Ascending aorta (tissue), 2 donors: ENCODE data around the gene FGD4. TPM values are rescaled to one million over a fixed set of nuclear protein-coding genes. Genes with fewer than 3 reads are reported as not detected.

Source experiments
- DNase-seq, 2 donors: peaks; one replicate each; pipeline ENCODE4 v3.0.0-alpha.2; 2019; ENCODE audit warnings: low spot score in 2 of 2
- H3K27ac ChIP-seq, 2 donors: fragments of 200-600 bp; sonication (generic); one replicate each; pipeline ENCODE4 v1.5.1; 2016 to 2017; ENCODE audit warnings: mild to moderate bottlenecking in 1 of 2
- H3K27me3 ChIP-seq: fragments of 200-600 bp; sonication (generic); one replicate; pipeline ENCODE4 v1.5.1; 2017
- H3K36me3 ChIP-seq, 2 donors: fragments of 200-600 bp; sonication (generic); one replicate each; pipeline ENCODE4 v1.5.1; 2016
- H3K4me1 ChIP-seq, 2 donors: fragments of 200-600 bp; sonication (generic); one replicate each; pipeline ENCODE4 v1.5.1; 2016 to 2017; ENCODE audit warnings: mild to moderate bottlenecking in 1 of 2
- H3K4me3 ChIP-seq, 2 donors: fragments of 200-600 bp; sonication (generic); one replicate each; pipeline ENCODE4 v1.5.1; 2016 to 2017; ENCODE audit warnings: mild to moderate bottlenecking in 1 of 2
- H3K9me3 ChIP-seq, 2 donors: fragments of 200-600 bp; sonication (generic); one replicate each; pipeline ENCODE4 v1.5.1; 2016
- intact Hi-C: fragments of 100-400 bp; cut with DNase I; formaldehyde crosslinking; loops from one replicate; pipeline ENCODE4 v1.15.1; 2023
- total RNA-seq: library from RNA; depleted of rRNA; stranded (reverse); fragments of >200 nt; gene quantifications from one replicate; pipeline ENCODE4 v1.1.0, GENCODE V29; 2016
- TF ChIP-seq, protein P1 (sequence below), 3 experiments: fragments of 200-600 bp in 2 of 3; fragments of 450-650 bp in 1 of 3; sonication (generic) in 2 of 3; IDR thresholded peaks; one replicate each; pipeline ENCODE4 v1.5.1; 2016 to 2019; ENCODE audit warnings: antibody characterized with exemption in 3 of 3, mild to moderate bottlenecking in 1 of 3, moderate library complexity in 1 of 3

The FGD4 gene
- total RNA-seq, 1 donor from 2014 or later: 47.5 TPM

DNA sequence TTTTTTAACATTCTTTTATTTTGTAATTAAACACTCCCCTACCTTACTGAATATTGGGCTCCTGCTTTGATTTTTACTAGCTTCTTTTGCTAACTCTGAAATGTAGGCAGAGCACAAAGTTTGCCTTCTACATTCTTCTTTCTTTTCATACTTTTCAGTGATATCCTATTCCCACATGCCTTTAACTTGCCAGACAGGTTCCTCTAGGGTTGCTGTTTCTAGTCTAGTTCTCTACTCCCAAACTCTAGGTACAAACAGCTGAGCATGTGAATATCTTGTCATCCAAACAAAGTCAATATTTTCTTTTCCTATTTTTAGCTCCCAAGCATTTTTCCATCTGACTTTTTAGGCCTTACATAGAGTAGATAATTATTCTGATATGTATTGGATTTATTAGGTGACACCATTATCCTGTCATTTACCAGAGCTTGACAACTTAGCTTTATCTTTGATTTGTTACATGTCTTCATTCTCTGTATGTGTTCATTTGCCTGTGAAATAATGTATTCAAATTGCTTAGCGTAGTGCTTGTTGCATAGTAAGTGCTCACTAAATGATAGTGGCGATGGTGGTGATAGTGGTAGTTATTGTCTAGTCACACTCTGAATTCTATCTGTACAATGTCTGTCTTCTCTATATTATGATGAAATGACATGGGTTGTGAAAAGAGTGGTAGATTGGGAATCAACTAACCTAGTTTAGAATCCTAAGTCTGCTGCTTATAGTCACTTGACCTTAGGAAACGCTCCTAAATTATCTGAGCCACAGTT, 206.2 kb downstream of the FGD4 start:
- no peak overlapping the region for H3K27ac ChIP-seq

DNA sequence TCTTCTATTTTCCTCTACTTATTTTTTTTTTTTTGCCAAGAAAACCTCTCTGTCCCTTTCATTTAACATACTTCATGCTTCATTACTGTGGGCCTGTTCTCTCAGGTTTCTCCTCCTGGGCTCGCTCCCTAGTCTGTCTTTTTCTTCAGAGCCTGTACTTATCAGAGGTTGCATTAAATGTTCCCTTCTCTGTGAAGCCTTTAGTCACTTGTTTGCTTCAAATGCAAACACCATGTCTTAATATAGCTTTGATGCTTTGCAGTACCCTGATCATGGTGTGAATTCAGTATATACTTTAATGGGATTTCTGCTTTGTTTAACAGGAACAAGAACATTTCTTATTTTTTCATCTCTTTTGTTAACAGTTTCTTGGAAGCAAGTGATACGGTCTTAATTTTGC, 207.1 kb downstream of the FGD4 start:
- TF ChIP-seq, protein P1, sequence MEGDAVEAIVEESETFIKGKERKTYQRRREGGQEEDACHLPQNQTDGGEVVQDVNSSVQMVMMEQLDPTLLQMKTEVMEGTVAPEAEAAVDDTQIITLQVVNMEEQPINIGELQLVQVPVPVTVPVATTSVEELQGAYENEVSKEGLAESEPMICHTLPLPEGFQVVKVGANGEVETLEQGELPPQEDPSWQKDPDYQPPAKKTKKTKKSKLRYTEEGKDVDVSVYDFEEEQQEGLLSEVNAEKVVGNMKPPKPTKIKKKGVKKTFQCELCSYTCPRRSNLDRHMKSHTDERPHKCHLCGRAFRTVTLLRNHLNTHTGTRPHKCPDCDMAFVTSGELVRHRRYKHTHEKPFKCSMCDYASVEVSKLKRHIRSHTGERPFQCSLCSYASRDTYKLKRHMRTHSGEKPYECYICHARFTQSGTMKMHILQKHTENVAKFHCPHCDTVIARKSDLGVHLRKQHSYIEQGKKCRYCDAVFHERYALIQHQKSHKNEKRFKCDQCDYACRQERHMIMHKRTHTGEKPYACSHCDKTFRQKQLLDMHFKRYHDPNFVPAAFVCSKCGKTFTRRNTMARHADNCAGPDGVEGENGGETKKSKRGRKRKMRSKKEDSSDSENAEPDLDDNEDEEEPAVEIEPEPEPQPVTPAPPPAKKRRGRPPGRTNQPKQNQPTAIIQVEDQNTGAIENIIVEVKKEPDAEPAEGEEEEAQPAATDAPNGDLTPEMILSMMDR (IDR thresholded peaks at IDR 0.05): no peak
- no peak overlapping the region for H3K4me3 ChIP-seq
- no peaks in the 10 kb centered on the region for H3K27me3 ChIP-seq
- DNase-seq: no peak
- intact Hi-C loops: no loop called here
- no peaks in the 10 kb centered on the region for H3K4me1 ChIP-seq
- peaks cover 14 to 70% of the 10 kb centered on the region in 2 donors for H3K36me3 ChIP-seq
- no peak overlapping the region for H3K27ac ChIP-seq
- H3K9me3 ChIP-seq: no peaks in the 10 kb centered on the region

More for the DNA sequence above, 206.2 kb downstream of the FGD4 start:
- intact Hi-C loops: no loop called here
- TF ChIP-seq, protein P1 (IDR thresholded peaks at IDR 0.05): no peak
- Histone ChIP-seq H3K4me1 (no peaks in the 10 kb centered on the region), H3K36me3 (peaks cover 13 to 70% of the 10 kb centered on the region in 2 donors), H3K4me3 (no peak overlapping the region), H3K9me3 (no peaks in the 10 kb centered on the region), H3K27me3 (no peaks in the 10 kb centered on the region)
- no peak for DNase-seq

DNA sequence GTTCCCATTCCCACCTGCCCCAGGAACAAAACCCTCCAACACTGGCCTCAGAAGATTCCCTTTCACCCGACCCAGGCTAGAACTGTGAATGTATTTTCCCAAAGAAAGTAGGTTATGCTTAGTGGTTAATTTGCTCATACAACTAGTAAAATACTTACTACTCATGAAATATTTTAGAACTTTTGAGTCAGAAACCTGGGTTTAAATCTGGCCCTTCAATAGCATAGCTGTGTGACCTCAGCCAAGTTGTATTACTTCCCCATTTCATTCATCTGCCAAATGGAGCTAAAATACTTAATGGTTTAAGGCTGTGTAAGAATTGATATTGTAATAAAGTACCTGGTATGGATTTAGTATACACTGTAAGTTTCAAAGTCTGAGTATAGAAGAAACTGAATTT, 210.6 kb downstream of the FGD4 start:
- H3K36me3 ChIP-seq: peaks cover 18 to 85% of the 10 kb centered on the region in 2 donors
- no peak overlapping the region for H3K4me3 ChIP-seq
- H3K27ac ChIP-seq: no peak overlapping the region
- no peak for DNase-seq
- TF ChIP-seq, protein P1 (IDR thresholded peaks at IDR 0.05): no peak
- no peaks in the 10 kb centered on the region for H3K9me3 ChIP-seq
- no peaks in the 10 kb centered on the region for H3K4me1 ChIP-seq
- no peaks in the 10 kb centered on the region for H3K27me3 ChIP-seq
- intact Hi-C loops: no loop called here

DNA sequence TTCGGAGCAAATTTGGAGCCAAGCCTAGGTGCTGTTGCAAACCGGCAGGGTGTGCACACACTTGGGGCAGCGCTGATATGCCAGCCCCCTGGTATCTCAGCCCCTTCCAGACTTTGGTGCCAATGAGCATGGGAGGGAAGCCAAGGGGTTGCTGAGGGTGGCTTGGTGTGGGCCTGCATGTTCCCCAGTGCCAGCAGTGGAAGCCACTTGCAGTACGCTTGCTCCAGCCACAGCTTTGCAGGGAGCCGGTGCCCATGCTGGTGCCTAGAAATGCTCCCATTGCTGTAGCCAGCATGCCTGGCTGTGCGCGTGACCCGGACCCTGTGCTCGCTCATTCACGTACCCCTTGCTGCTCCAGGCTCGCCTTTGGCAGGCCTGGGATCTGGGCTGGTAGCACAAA, 212.6 kb downstream of the FGD4 start:
- intact Hi-C loops: no loop called here
- H3K27ac ChIP-seq: no peak overlapping the region
- H3K27me3 ChIP-seq: no peaks in the 10 kb centered on the region

DNA sequence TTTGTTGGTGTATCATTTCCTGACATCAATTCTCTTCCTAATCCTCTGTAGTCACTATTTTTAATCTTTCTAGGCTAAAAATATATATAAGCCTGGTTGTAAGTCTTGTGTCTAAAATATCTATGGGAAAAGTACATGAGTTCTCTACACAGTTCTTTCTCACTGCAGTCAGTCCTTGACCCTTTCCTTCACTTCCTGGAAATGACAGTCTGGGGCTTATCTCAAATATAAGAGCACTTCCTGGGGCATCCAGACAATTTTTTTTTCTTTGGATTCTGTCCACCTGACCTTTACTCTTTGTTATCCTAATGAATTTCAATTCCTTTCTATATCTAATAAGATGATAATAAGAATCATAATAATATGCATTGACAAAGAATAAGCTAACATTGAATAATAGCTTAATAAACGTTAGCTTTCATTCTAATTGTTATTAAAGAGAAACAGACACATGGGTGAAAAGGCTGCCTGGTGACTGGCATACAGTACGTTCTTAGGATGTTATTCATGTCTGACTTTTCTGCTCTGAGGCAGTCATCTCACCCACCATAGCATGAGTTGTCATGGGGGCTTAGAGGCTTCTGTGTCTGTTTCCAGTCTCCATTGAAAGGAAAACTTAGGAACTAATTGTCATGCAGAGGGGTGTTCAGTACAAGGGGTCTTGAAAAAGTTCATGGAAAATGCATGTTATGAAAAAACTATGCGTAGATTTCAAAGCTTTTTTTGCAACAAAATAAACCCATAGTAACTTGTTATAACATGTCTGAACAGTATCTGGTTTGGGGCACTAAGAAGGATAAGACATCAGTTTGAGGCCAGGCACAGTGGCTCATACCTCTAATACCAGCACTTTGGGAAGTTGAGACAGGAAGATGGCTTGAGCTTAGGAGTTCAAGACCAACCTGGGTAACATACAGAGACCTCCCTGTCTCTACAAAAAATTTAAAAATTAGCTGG, 213.6 kb downstream of the FGD4 start:
- H3K4me3 ChIP-seq: no peak overlapping the region
- H3K4me1 ChIP-seq: no peaks in the 10 kb centered on the region
- intact Hi-C loops: no loop called here
- H3K9me3 ChIP-seq: no peaks in the 10 kb centered on the region
- no peak for DNase-seq
- H3K27me3 ChIP-seq: no peaks in the 10 kb centered on the region
- peaks cover 33 to 78% of the 10 kb centered on the region in 2 donors for H3K36me3 ChIP-seq
- TF ChIP-seq, protein P1 (IDR thresholded peaks at IDR 0.05): no peak
- no peak overlapping the region for H3K27ac ChIP-seq

More for the DNA sequence above, 212.6 kb downstream of the FGD4 start:
- no peaks in the 10 kb centered on the region for H3K9me3 ChIP-seq
- H3K4me3 ChIP-seq: no peak overlapping the region
- no peaks in the 10 kb centered on the region for H3K4me1 ChIP-seq
- no peak for DNase-seq
- H3K36me3 ChIP-seq: peaks cover 33 to 86% of the 10 kb centered on the region in 2 donors
- TF ChIP-seq, protein P1 (IDR thresholded peaks at IDR 0.05): no peak
